Natural killer cell (primary cell): ENCODE data around the gene TLR9. TPM values are rescaled to one million over a fixed set of nuclear protein-coding genes. Genes with fewer than 3 reads are reported as not detected.
A peak's percentile ranks its signal among the peaks of the same experiment; 100 is the strongest.

Experiments
- ATAC-seq, 3 donors: fragments of 150-1000 bp in 2 of 3; fragments of 200-7000 bp in 1 of 3; cut with Tn5 transposase; 1 replicate in 1 of 3; 2 replicates in 2 of 3; pipeline ENCODE4 v1.10.0; 2021; ENCODE audit warnings: mild to moderate bottlenecking in 2 of 3, moderate library complexity in 2 of 3
- DNase-seq, 2 donors: peaks; one replicate each; pipeline versions ENCODE4 v3.0.0 to v3.0.0-alpha.2; 2013 to 2021; ENCODE audit warnings: mixed read lengths in 1 of 2
- H3K27ac ChIP-seq: one replicate; pipeline ENCODE4 v1.5.1; 2013; ENCODE audit warnings: mild to moderate bottlenecking, low read length
- H3K27me3 ChIP-seq: one replicate; pipeline ENCODE4 v1.6.1; 2013; ENCODE audit warnings: low read length; ENCODE audit not compliant: control insufficient read depth, insufficient read depth
- H3K36me3 ChIP-seq: one replicate; pipeline ENCODE4 v1.6.1; 2013; ENCODE audit warnings: low read length; ENCODE audit not compliant: control insufficient read depth, insufficient read depth
- H3K4me1 ChIP-seq: one replicate; pipeline ENCODE4 v1.6.1; 2013; ENCODE audit warnings: low read length; ENCODE audit not compliant: control insufficient read depth, insufficient read depth
- H3K4me3 ChIP-seq: one replicate; pipeline ENCODE4 v1.5.1; 2013; ENCODE audit warnings: low read length
- H3K9me3 ChIP-seq: one replicate; pipeline ENCODE4 v1.6.1; 2013; ENCODE audit warnings: low read length; ENCODE audit not compliant: control insufficient read depth, insufficient read depth
- H3K27ac Mint-ChIP-seq, 2 donors: one replicate each; pipeline ENCODE4 v1.8.0; 2022; ENCODE audit warnings: mild to moderate bottlenecking in 2 of 2, mixed read lengths in 2 of 2, moderate library complexity in 1 of 2
- H3K27me3 Mint-ChIP-seq, 2 donors: one replicate each; pipeline ENCODE4 v1.8.0; 2022; ENCODE audit warnings: low read depth in 2 of 2, mixed read lengths in 2 of 2
- H3K36me3 Mint-ChIP-seq: one replicate; pipeline ENCODE4 v1.8.0; 2022; ENCODE audit warnings: mixed read lengths
- H3K4me1 Mint-ChIP-seq, 2 donors: one replicate each; pipeline ENCODE4 v1.8.0; 2022; ENCODE audit warnings: mixed read lengths in 2 of 2
- H3K4me3 Mint-ChIP-seq: one replicate; pipeline ENCODE4 v1.8.0; 2022; ENCODE audit warnings: mild to moderate bottlenecking, moderate library complexity, mixed read lengths
- H3K9me3 Mint-ChIP-seq, 2 donors: one replicate each; pipeline ENCODE4 v1.8.0; 2022; ENCODE audit warnings: mixed read lengths in 2 of 2
- WGBS: methylation state at CpG from one replicate; pipeline ENCODE4 v1.1.7; 2013; ENCODE audit warnings: missing lambda C conversion rate; ENCODE audit not compliant: insufficient coverage; 5-methylcytosine and 5-hydroxymethylcytosine counted together
- intact Hi-C: fragments of 100-400 bp; cut with micrococcal nuclease; formaldehyde crosslinking; loops from one replicate; pipeline ENCODE4 v1.14.2; 2022
- total RNA-seq, 4 donors: library from RNA; stranded (reverse); fragments of 120-200 nt in 1 of 4; gene quantifications; one replicate each; pipeline versions ENCODE4 v1.2.3 to v1.2.4, GENCODE V29; 2013 to 2022
- TF ChIP-seq, protein P1 (sequence below): fragments of 200-600 bp; IDR thresholded peaks from one replicate; pipeline ENCODE4 v1.8.0; 2022; ENCODE audit warnings: antibody characterized with exemption

TLR9 gene
- total RNA-seq, 3 donors from 2014 or later (not counting 1 experiment from before 2014, with no cell fraction given) = 0.20 to 0.21 TPM; not detected in 1

DNA sequence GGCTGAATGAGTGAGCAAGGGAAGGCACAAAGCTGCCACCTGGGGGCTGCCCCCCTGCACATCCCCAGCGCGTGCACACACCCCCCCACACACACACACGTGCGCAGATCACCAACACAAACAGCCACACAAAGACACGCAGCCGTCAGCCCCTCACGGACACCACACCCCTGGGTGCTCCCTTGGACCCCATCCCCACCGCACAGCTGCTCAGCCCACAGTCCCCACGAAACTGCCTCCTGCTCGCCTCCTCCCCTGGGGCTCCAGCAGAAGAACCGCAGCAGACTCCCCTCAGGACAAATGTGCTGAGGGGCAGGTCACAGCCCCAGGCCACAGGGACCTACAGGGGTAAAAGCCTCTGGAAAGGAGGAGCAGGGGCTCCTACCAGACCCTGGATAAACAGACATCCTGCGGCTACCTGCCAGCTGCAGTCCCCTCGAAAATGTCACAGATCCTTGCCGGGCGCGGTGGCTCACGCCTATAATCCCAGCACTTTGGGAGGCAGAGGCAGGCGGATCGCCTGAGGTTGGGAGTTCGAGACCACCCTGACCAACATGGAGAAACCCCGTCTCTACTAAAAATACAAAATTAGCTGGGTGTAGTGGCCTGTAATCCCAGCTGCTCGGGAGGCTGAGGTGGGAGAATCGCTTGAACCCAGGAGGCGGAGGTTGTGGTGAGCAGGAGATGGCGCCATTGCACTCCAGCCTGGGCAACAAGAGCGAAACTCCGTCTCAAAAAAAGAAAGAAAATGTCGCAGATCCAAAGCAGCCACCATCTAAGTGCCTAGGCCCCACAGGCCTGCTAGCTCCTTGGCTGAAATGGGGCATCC lies 7.0 kb upstream of the TLR9 start:
- Histone ChIP-seq H3K4me3 (no peak overlapping the region), H3K27ac (no peak overlapping the region), H3K36me3 (peaks cover 55% of the 10 kb centered on the region), H3K9me3 (no peaks in the 10 kb centered on the region), H3K27me3 (no peaks in the 10 kb centered on the region), H3K4me1 (peaks cover 58% of the 10 kb centered on the region)
- Mint-ChIP-seq H3K9me3 (no peaks in the 10 kb centered on the region), H3K4me1 (peaks cover 16 to 54% of the 10 kb centered on the region in 2 donors), H3K36me3 (no peaks in the 10 kb centered on the region), H3K27me3 (no peaks in the 10 kb centered on the region), H3K27ac (peak overlapping the region in 1 of 2 donors; percentile 73), H3K4me3 (no peak overlapping the region)
- TF ChIP-seq, protein P1, sequence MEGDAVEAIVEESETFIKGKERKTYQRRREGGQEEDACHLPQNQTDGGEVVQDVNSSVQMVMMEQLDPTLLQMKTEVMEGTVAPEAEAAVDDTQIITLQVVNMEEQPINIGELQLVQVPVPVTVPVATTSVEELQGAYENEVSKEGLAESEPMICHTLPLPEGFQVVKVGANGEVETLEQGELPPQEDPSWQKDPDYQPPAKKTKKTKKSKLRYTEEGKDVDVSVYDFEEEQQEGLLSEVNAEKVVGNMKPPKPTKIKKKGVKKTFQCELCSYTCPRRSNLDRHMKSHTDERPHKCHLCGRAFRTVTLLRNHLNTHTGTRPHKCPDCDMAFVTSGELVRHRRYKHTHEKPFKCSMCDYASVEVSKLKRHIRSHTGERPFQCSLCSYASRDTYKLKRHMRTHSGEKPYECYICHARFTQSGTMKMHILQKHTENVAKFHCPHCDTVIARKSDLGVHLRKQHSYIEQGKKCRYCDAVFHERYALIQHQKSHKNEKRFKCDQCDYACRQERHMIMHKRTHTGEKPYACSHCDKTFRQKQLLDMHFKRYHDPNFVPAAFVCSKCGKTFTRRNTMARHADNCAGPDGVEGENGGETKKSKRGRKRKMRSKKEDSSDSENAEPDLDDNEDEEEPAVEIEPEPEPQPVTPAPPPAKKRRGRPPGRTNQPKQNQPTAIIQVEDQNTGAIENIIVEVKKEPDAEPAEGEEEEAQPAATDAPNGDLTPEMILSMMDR = no peak
- 81% methylated on average over 27 of the region's 28 CpGs for WGBS
- no peak for ATAC-seq
- intact Hi-C loops = no loop called here
- peak in 1 of 2 donors; percentile 66 for DNase-seq

DNA sequence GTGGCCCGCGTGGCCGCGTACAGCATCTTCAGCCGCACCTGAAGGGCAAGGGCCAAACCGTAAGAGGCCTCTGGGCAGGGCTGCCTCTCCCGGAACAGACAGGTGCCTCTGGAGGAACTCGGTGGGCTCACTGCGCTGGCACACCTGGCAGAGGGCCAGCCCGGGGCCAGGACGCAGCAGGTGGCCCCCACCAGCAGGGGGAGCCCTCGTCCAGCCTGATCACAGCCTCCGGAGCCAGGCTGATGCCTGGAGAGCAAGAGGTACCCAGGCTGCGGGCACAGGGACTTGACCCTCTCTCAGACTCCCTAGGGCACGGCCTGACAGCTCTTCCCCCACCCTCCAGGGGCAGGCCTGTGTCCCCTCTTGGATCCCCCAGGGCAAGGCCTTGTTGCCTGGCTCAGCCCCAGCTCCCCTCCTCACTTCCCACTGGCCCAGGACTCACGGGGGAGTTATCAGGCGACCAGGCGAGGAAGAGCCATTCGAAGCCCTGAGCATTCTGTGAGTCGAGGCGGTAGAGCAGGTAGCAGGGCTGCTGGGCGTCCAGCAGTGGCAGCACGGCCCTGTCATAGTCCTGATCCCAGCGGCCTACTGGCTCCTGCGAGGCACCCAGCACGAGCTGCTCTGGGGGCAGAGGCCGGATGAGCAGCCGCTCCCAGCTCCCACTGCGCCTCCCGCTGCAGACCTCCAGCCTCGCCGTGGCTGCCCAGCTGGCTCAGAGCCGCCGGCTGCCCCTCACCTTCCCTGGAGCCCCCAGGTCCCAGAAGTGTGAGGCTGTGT lies 6.2 kb upstream of the TLR9 start:
- H3K36me3 ChIP-seq = peaks cover 55% of the 10 kb centered on the region
- H3K36me3 Mint-ChIP-seq = no peaks in the 10 kb centered on the region

DNA sequence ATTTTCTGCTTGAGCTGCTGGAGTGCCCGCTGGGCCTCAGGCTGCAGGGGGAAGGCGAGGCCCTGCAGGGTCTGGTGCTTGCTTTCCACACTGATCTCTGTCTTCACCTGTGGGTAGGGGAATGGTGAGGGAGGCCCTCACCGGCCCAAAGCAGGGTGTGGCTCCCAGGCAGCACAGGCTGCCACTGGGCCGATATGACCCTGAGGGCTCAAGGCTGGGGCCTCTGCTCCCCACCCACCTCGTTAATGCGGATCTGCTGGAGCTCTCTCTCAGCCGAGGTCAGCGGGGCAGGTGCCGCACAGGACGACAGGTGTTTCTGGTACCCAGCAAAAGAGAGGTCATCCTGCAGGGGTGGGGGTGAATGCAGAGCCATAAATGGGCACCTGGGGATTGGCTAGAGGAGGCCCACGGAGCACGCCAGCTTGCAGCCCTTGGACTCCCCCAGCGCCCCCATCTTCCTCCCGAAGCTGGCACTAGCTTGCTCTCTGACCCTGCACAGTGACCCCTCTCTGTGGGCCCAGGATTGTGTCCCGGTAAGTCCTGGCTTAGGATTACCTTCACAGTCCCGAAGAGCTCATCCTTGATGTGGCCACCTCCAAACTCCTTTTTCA lies 5.5 kb upstream of the TLR9 start:
- peaks cover 16 to 47% of the 10 kb centered on the region in 2 donors for H3K4me1 Mint-ChIP-seq
- TF ChIP-seq, protein P1 = no peak
- WGBS = 93% methylated on average over 16 of the region's 16 CpGs

More for the DNA sequence above, 6.2 kb upstream of the TLR9 start:
- Histone ChIP-seq H3K4me1 (peaks cover 50% of the 10 kb centered on the region), H3K27ac (no peak overlapping the region), H3K27me3 (no peaks in the 10 kb centered on the region), H3K9me3 (no peaks in the 10 kb centered on the region), H3K4me3 (no peak overlapping the region)
- DNase-seq = peak; percentile 87 to 94
- no peak overlapping the region for H3K4me3 Mint-ChIP-seq
- WGBS = 65% methylated on average over 32 of the region's 34 CpGs
- H3K9me3 Mint-ChIP-seq = no peaks in the 10 kb centered on the region
- H3K27ac Mint-ChIP-seq = peak overlapping the region; percentile 64 to 73
- TF ChIP-seq, protein P1 = peak; percentile 94
- ATAC-seq = peak; percentile 86 to 98 (median 96)
- H3K4me1 Mint-ChIP-seq = peaks cover 16 to 48% of the 10 kb centered on the region in 2 donors
- no peaks in the 10 kb centered on the region for H3K27me3 Mint-ChIP-seq
- intact Hi-C loops = loop anchor here (1.0 kb wide), 1 partner anchor 108 kb away; no protein-coding TSS in a partner anchor

More for the DNA sequence above, 5.5 kb upstream of the TLR9 start:
- Histone ChIP-seq H3K9me3 (no peaks in the 10 kb centered on the region), H3K27ac (no peak overlapping the region), H3K4me3 (no peak overlapping the region), H3K4me1 (peaks cover 51% of the 10 kb centered on the region), H3K36me3 (peaks cover 55% of the 10 kb centered on the region), H3K27me3 (no peaks in the 10 kb centered on the region)
- H3K27ac Mint-ChIP-seq = peak overlapping the region; percentile 64 to 73
- no peaks in the 10 kb centered on the region for H3K27me3 Mint-ChIP-seq
- intact Hi-C loops = loop anchor here (1.0 kb wide), 1 partner anchor 108 kb away; no protein-coding TSS in a partner anchor
- no peaks in the 10 kb centered on the region for H3K36me3 Mint-ChIP-seq
- no peaks in the 10 kb centered on the region for H3K9me3 Mint-ChIP-seq
- ATAC-seq (no peak), DNase-seq (no peak)
- H3K4me3 Mint-ChIP-seq = no peak overlapping the region
